IMR-90 (cell line): ENCODE measurements around the gene ZNF644. TPM values are rescaled to one million over a fixed set of nuclear protein-coding genes. Genes with fewer than 3 reads are reported as not detected.

Experiments used
- ATAC-seq: fragments of 200-7000 bp; cut with Tn5 transposase; 2 replicates; pipeline ENCODE4 v1.9.1; 2020; ENCODE audit warnings: low read depth, mild to moderate bottlenecking, moderate library complexity
- BruUV-seq: library from RNA; stranded (reverse); fragments of 400-500 nt; replicated peaks from 2 replicates; lab custom pipeline; 2021; lab: Mats Ljungman, UMichigan
- CTCF ChIA-PET: fragments of 300-600 bp; formaldehyde crosslinking; extraction: SDS; loops from one replicate; lab custom pipeline; 2021; ENCODE audit warnings: antibody characterized with exemption; lab: Yijun Ruan, JAX
- POLR2A ChIA-PET: fragments of 300-600 bp; sonication (Branson Sonifier 250); formaldehyde crosslinking; loops from one replicate; lab custom pipeline; 2022; ENCODE audit warnings: antibody characterized with exemption; ENCODE audit not compliant: unreplicated experiment; lab: Charles Lee
- DNase-seq: peaks from one replicate; pipeline ENCODE4 v3.0.0; 2013
- H2AFZ ChIP-seq: replicated peaks from 2 replicates; pipeline ENCODE3; 2013; ENCODE audit warnings: low read length, mild to moderate bottlenecking; ENCODE audit not compliant: poor library complexity
- H2AK5ac ChIP-seq: 2 replicates; pipeline ENCODE4 v1.6.1; 2013; ENCODE audit warnings: low read depth, low read length, inconsistent platforms
- H2AK9ac ChIP-seq: replicated peaks from 2 replicates; pipeline ENCODE3; 2013; ENCODE audit warnings: mild to moderate bottlenecking, low read depth, low read length, moderate library complexity; ENCODE audit not compliant: poor library complexity
- H2BK120ac ChIP-seq: 2 replicates; pipeline ENCODE4 v1.6.1; 2013; ENCODE audit warnings: low read depth, low read length, inconsistent platforms
- H2BK15ac ChIP-seq: 3 replicates; pipeline ENCODE4 v1.6.1; 2013; ENCODE audit warnings: low read depth, low read length, inconsistent platforms
- H2BK20ac ChIP-seq: 2 replicates; pipeline ENCODE4 v1.6.1; 2013; ENCODE audit warnings: low read depth, mild to moderate bottlenecking, inconsistent platforms, low read length, moderate library complexity
- H2BK5ac ChIP-seq: 2 replicates; pipeline ENCODE4 v1.6.1; 2013; ENCODE audit warnings: mild to moderate bottlenecking, low read depth, low read length, inconsistent platforms; ENCODE audit not compliant: poor library complexity, severe bottlenecking
- H3K14ac ChIP-seq: replicated peaks from 2 replicates; pipeline ENCODE4 v1.6.1; 2013; ENCODE audit warnings: low read depth, low read length, inconsistent platforms
- H3K18ac ChIP-seq: 2 replicates; pipeline ENCODE4 v1.6.1; 2013; ENCODE audit warnings: low read depth, low read length, control low read depth
- H3K23ac ChIP-seq: 2 replicates; pipeline ENCODE4 v1.6.1; 2013; ENCODE audit warnings: low read depth, low read length, inconsistent platforms
- H3K27ac ChIP-seq: 2 replicates; pipeline ENCODE4 v1.5.1; 2013; ENCODE audit warnings: mild to moderate bottlenecking, control low read depth, low read length; ENCODE audit not compliant: insufficient read depth
- H3K27me3 ChIP-seq: 2 replicates; pipeline ENCODE4 v1.6.1; 2013; ENCODE audit warnings: low read length; ENCODE audit not compliant: control insufficient read depth, insufficient read depth
- H3K36me3 ChIP-seq: 2 replicates; pipeline ENCODE4 v1.6.1; 2013; ENCODE audit warnings: low read length, mixed read lengths; ENCODE audit not compliant: control insufficient read depth, insufficient read depth
- H3K4ac ChIP-seq: 2 replicates; pipeline ENCODE4 v1.6.1; 2013; ENCODE audit warnings: low read depth, low read length, inconsistent platforms
- H3K4me1 ChIP-seq: 2 replicates; pipeline ENCODE4 v1.6.1; 2013; ENCODE audit warnings: low read length, mixed read lengths; ENCODE audit not compliant: control insufficient read depth, insufficient read depth
- H3K4me2 ChIP-seq: 2 replicates; pipeline ENCODE4 v1.6.1; 2013; ENCODE audit warnings: low read depth, mild to moderate bottlenecking, control low read depth, low read length, moderate library complexity
- H3K4me3 ChIP-seq: 2 replicates; pipeline ENCODE4 v1.5.1; 2013; ENCODE audit warnings: low read depth, mild to moderate bottlenecking, control low read depth, low read length, moderate library complexity; ENCODE audit not compliant: insufficient read depth
- H3K56ac ChIP-seq: 2 replicates; pipeline ENCODE4 v1.6.1; 2013; ENCODE audit warnings: low read length, inconsistent platforms; ENCODE audit not compliant: insufficient read depth; ENCODE audit errors: extremely low read depth
- H3K79me1 ChIP-seq, 2 experiments: 2 replicates each; pipeline ENCODE4 v1.6.1; 2013; ENCODE audit warnings: low read length in 2 of 2, inconsistent platforms in 1 of 2, low read depth in 1 of 2
- H3K9ac ChIP-seq: 2 replicates; pipeline ENCODE4 v1.6.1; 2013; ENCODE audit warnings: low read depth, low read length, control low read depth
- H3K9me1 ChIP-seq: 2 replicates; pipeline ENCODE4 v1.6.1; 2013; ENCODE audit warnings: low read length, inconsistent platforms; ENCODE audit not compliant: insufficient read depth
- H3K9me3 ChIP-seq: 2 replicates; pipeline ENCODE4 v1.6.1; 2013; ENCODE audit warnings: low read length; ENCODE audit not compliant: control insufficient read depth, insufficient read depth
- H4K20me1 ChIP-seq: 2 replicates; pipeline ENCODE4 v1.6.1; 2013; ENCODE audit warnings: low read length, inconsistent platforms; ENCODE audit not compliant: insufficient read depth
- H4K5ac ChIP-seq: 2 replicates; pipeline ENCODE4 v1.6.1; 2013; ENCODE audit warnings: mild to moderate bottlenecking, low read depth, low read length, control low read depth
- H4K8ac ChIP-seq, 2 experiments: 2 replicates each; pipeline ENCODE4 v1.6.1; 2013; ENCODE audit warnings: low read depth in 2 of 2, low read length in 2 of 2, control low read depth in 1 of 2, inconsistent platforms in 1 of 2
- H4K91ac ChIP-seq: 2 replicates; pipeline ENCODE4 v1.6.1; 2013; ENCODE audit warnings: low read depth, low read length, inconsistent platforms; ENCODE audit not compliant: insufficient read depth
- BHLHE40 ChIP-seq: fragments of 150-350 bp; IDR thresholded peaks from 2 replicates; pipeline ENCODE4 v1.6.1; 2016; ENCODE audit warnings: mild to moderate bottlenecking, low read depth, low read length
- CEBPB ChIP-seq: IDR thresholded peaks from 2 replicates; pipeline ENCODE4 v1.6.1; 2012; ENCODE audit warnings: low read depth, low read length, improper control_type of control experiment
- CHD1 ChIP-seq: IDR thresholded peaks from 2 replicates; pipeline ENCODE4 v1.6.1; 2012; ENCODE audit warnings: low read depth, low read length, improper control_type of control experiment
- ELK1 ChIP-seq: fragments of 150-350 bp; IDR thresholded peaks from 2 replicates; pipeline ENCODE4 v1.6.1; 2016; ENCODE audit warnings: low read depth, mild to moderate bottlenecking, low read length, moderate library complexity, borderline replicate concordance
- FOS ChIP-seq: fragments of 150-350 bp; IDR thresholded peaks from 2 replicates; pipeline ENCODE4 v1.6.1; 2016; ENCODE audit warnings: low read depth, low read length
- MAFK ChIP-seq: IDR thresholded peaks from 2 replicates; pipeline ENCODE4 v1.6.1; 2012; ENCODE audit warnings: low read depth, low read length, improper control_type of control experiment
- MAZ ChIP-seq: IDR thresholded peaks from 2 replicates; pipeline ENCODE4 v1.6.1; 2012; ENCODE audit warnings: low read depth, mild to moderate bottlenecking, low read length, improper control_type of control experiment, moderate library complexity, borderline replicate concordance
- MXI1 ChIP-seq: IDR thresholded peaks from 2 replicates; pipeline ENCODE4 v1.6.1; 2012; ENCODE audit warnings: low read depth, mild to moderate bottlenecking, low read length, moderate library complexity, borderline replicate concordance
- NFE2L2 ChIP-seq: fragments of 150-350 bp; IDR thresholded peaks from 2 replicates; pipeline ENCODE4 v1.6.1; 2016; ENCODE audit warnings: low read depth, mild to moderate bottlenecking, low read length
- POLR2A ChIP-seq: IDR thresholded peaks from 2 replicates; pipeline ENCODE4 v1.6.1; 2012; ENCODE audit warnings: mild to moderate bottlenecking, low read depth, low read length
- RAD21 ChIP-seq: IDR thresholded peaks from 2 replicates; pipeline ENCODE4 v1.6.1; 2012; ENCODE audit warnings: low read length, improper control_type of control experiment
- RCOR1 ChIP-seq: IDR thresholded peaks from 2 replicates; pipeline ENCODE4 v1.6.1; 2012; ENCODE audit warnings: mild to moderate bottlenecking, low read length, improper control_type of control experiment; ENCODE audit not compliant: insufficient replicate concordance
- RFX5 ChIP-seq: IDR thresholded peaks from 2 replicates; pipeline ENCODE4 v1.8.0; 2012; ENCODE audit warnings: low read depth, mild to moderate bottlenecking, low read length, moderate library complexity
- SMC3 ChIP-seq: fragments of 150-350 bp; IDR thresholded peaks from 2 replicates; pipeline ENCODE4 v1.6.1; 2016; ENCODE audit warnings: low read depth, mild to moderate bottlenecking, antibody characterized with exemption, low read length, moderate library complexity
- USF2 ChIP-seq: fragments of 150-350 bp; IDR thresholded peaks from 2 replicates; pipeline ENCODE4 v1.6.1; 2017; ENCODE audit warnings: mild to moderate bottlenecking, antibody characterized with exemption, low read length, low read depth
- WGBS, 2 experiments: methylation state at CpG; one replicate each; pipeline versions ENCODE4 v1.1.5 to v1.1.7; 2013; ENCODE audit warnings: missing lambda C conversion rate in 2 of 2; ENCODE audit not compliant: insufficient read length in 1 of 2; ENCODE audit errors: extremely low coverage in 2 of 2; 5-methylcytosine and 5-hydroxymethylcytosine counted together
- dilution Hi-C: fragments of 300-500 bp; cut with HindIII; formaldehyde crosslinking; loops from one replicate; pipeline ENCODE4 v1.14.3; 2018; ENCODE audit warnings: low sequenced_read_pairs; ENCODE audit not compliant: unreplicated experiment
- in situ Hi-C: fragments of 300-500 bp; cut with MboI; formaldehyde crosslinking; loops from 3 replicates; pipeline ENCODE4 v1.14.3; 2019; ENCODE audit warnings: low sequenced_read_pairs, inconsistent platforms, mixed read lengths
- intact Hi-C: fragments of 100-400 bp; cut with micrococcal nuclease; formaldehyde crosslinking; loops from 2 replicates; pipeline ENCODE4 v1.10.0; 2022
- polyA plus RNA-seq, 3 experiments: library from polyadenylated mRNA; depleted of rRNA; stranded (reverse); fragments of >200 nt; gene quantifications; 2 replicates each; pipeline ENCODE4 v1.2.3, GENCODE V29; 2012; ENCODE audit warnings: low replicate concordance in 1 of 3
- total RNA-seq: library from RNA; depleted of rRNA; stranded (reverse); fragments of >200 nt; gene quantifications from 2 replicates; pipeline ENCODE4 v1.2.3, GENCODE V29; 2012
- TF ChIP-seq, protein P1 (sequence below): conservative IDR thresholded peaks from 2 replicates; pipeline ENCODE4 v1.5.1; 2012; ENCODE audit warnings: mild to moderate bottlenecking, low read depth, low read length, improper control_type of control experiment

Gene ZNF644
- total and polyA plus RNA-seq, 2 of the 4 experiments (the other 2 are of a cell fraction) = 9.0 to 45.3 TPM

DNA sequence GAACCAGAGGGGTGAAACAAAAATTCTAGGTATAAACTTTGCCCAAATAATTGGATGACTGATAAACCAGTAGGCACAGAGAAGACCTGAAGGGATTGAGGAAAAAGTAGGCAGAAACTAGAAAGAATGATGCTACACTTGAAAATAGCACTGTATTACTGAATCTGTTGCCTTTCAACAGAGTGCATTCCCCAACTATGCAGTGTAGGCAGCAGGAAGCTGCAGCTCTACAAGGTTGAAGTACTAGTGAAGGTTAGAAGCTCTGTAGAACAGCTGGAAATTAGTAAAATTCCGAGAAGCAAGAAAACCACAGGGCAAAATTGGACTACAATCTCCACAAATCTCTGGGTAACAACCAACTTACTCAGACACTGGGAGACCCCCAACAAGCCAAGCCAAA lies 27.4 kb downstream of the ZNF644 start:
- POLR2A ChIA-PET = no interaction called here
- Histone ChIP-seq H3K56ac (no peak overlapping the region), H3K27me3 (no peaks in the 10 kb centered on the region), H3K4me3 (no peak overlapping the region), H3K27ac (no peak overlapping the region), H3K9me3 (peaks cover 9% of the 10 kb centered on the region), H2AK9ac (no peak overlapping the region), H3K4me1 (peaks cover 1% of the 10 kb centered on the region; the same call in 1 of the 2 replicates), H4K91ac (no peak overlapping the region), H4K20me1 (peaks cover 49% of the 10 kb centered on the region), H2AFZ (no peak overlapping the region), H2BK15ac (no peak overlapping the region), H4K5ac (no peak overlapping the region), H4K8ac (no peak overlapping the region), H3K4ac (no peak overlapping the region), H2BK20ac (no peak overlapping the region), H2AK5ac (no peak overlapping the region), H3K9me1 (peaks cover 7% of the 10 kb centered on the region; the same call in 1 of the 2 replicates), H3K18ac (no peak overlapping the region), H3K4me2 (no peak overlapping the region), H3K79me1 (peaks cover 12 to 56% of the 10 kb centered on the region in 2 experiments), H3K9ac (no peak overlapping the region), H2BK5ac (no peak overlapping the region), H3K14ac (no peak overlapping the region), H2BK120ac (no peak overlapping the region), H3K36me3 (peaks cover 4% of the 10 kb centered on the region), H3K23ac (no peak overlapping the region)
- WGBS, 2 experiments = no CpG with 5 or more reads among the region's 1 CpG
- ATAC-seq = no peak
- no peak for DNase-seq
- intact Hi-C loops (no loop called here), dilution Hi-C loops (no loop called here), in situ Hi-C loops (no loop called here)
- CTCF ChIA-PET = no interaction called here
- TF ChIP-seq USF2 (no peak), RCOR1 (no peak), RAD21 (no peak), POLR2A (no peak), CHD1 (no peak), BHLHE40 (no peak), NFE2L2 (no peak), FOS (no peak), CEBPB (no peak), RFX5 (no peak), MAFK (no peak), MAZ (no peak), SMC3 (no peak), ELK1 (no peak), MXI1 (no peak)
- TF ChIP-seq, protein P1, sequence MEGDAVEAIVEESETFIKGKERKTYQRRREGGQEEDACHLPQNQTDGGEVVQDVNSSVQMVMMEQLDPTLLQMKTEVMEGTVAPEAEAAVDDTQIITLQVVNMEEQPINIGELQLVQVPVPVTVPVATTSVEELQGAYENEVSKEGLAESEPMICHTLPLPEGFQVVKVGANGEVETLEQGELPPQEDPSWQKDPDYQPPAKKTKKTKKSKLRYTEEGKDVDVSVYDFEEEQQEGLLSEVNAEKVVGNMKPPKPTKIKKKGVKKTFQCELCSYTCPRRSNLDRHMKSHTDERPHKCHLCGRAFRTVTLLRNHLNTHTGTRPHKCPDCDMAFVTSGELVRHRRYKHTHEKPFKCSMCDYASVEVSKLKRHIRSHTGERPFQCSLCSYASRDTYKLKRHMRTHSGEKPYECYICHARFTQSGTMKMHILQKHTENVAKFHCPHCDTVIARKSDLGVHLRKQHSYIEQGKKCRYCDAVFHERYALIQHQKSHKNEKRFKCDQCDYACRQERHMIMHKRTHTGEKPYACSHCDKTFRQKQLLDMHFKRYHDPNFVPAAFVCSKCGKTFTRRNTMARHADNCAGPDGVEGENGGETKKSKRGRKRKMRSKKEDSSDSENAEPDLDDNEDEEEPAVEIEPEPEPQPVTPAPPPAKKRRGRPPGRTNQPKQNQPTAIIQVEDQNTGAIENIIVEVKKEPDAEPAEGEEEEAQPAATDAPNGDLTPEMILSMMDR = no peak
- BruUV-seq = no TSS peak
